ENCODE measurements around the gene ETNPPL.

GRCh38 chr4:108804648-108805273 lies 41.9 kb upstream of the ETNPPL start:
- TF ChIP-seq CTCF (IDR thresholded peaks at IDR 0.05) (no peak), POLR2A (IDR thresholded peaks at IDR 0.05) (no peak), EP300 (IDR thresholded peaks at IDR 0.05) (no peak), POLR2AphosphoS5 (IDR thresholded peaks at IDR 0.05) (no peak)
